ENCODE results near the gene TCF7L1. TPM values are rescaled to one million over a fixed set of nuclear protein-coding genes. Genes with fewer than 3 reads are reported as not detected.

The TCF7L1 gene
- polyA plus RNA-seq, 1 of the 3 experiments (the other 2 are of a cell fraction): 3.7 TPM

DNA sequence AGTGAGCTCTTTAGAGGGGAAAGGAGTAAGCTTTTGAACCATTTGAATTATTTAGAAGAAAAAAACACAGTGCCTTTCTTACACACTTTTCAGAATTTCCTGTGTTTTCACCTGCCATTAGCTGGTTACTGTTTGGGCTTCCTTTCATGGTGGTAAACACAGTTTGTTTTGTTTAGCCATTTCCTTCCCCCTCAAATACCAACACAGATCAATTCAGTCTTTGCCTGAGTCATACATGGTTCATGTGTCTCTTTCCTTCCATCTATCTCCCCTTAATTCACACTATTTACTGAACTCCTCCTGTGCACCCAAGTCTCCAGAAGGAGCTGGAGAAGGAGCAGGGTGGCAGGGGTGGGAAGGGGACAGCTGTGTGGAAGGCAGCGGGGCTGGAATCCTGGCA lies 45.0 kb downstream of the TCF7L1 start:
- no peaks in the 10 kb centered on the region for H3K9me2 ChIP-seq
- TF ChIP-seq YY1 (IDR thresholded peaks at IDR 0.05; ENCODE audit: low read depth): no peak
- no peak for TF ChIP-seq RCOR1 (IDR thresholded peaks at IDR 0.05; ENCODE audit: low read length)
- no peak for TF ChIP-seq SIN3A (IDR thresholded peaks at IDR 0.05; ENCODE audit: borderline replicate concordance, low read depth, low read length)
- TF ChIP-seq, protein P1, sequence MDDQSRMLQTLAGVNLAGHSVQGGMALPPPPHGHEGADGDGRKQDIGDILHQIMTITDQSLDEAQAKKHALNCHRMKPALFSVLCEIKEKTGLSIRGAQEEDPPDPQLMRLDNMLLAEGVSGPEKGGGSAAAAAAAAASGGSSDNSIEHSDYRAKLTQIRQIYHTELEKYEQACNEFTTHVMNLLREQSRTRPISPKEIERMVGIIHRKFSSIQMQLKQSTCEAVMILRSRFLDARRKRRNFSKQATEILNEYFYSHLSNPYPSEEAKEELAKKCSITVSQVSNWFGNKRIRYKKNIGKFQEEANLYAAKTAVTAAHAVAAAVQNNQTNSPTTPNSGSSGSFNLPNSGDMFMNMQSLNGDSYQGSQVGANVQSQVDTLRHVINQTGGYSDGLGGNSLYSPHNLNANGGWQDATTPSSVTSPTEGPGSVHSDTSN (IDR thresholded peaks at IDR 0.05): no peak
- no peak for TF ChIP-seq USF2 (IDR thresholded peaks at IDR 0.05; ENCODE audit: borderline replicate concordance, low read depth, low read length)
- TF ChIP-seq FOXM1 (IDR thresholded peaks at IDR 0.05; ENCODE audit: low read depth): no peak
- TF ChIP-seq, protein P2, sequence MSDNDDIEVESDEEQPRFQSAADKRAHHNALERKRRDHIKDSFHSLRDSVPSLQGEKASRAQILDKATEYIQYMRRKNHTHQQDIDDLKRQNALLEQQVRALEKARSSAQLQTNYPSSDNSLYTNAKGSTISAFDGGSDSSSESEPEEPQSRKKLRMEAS (IDR thresholded peaks at IDR 0.05; ENCODE audit: low read depth): no peak
- H4K20me1 ChIP-seq (ENCODE audit: insufficient read depth): peaks cover 16% of the 10 kb centered on the region
- no peaks in the 10 kb centered on the region for H3K79me2 ChIP-seq (ENCODE audit: insufficient read depth)
- H3K27ac ChIP-seq (ENCODE audit: low read depth in 2 of 2, low read length in 1 of 2): no peak overlapping the region
- no peaks in the 10 kb centered on the region for H3K9me3 ChIP-seq
- H3K9ac ChIP-seq: no peak overlapping the region
- CTCF ChIA-PET: interaction anchor here (1.2 to 1.4 kb wide), 2 partner anchors 18 to 107 kb away, joined by 3 read pairs; no protein-coding TSS in a partner anchor
- DNase-seq: no peak
- no peak overlapping the region for H2AFZ ChIP-seq (ENCODE audit: low read depth)
- no peak overlapping the region for H3K4me2 ChIP-seq
- no peaks in the 10 kb centered on the region for H3K36me3 ChIP-seq (replicated peaks in 1 of 2; ENCODE audit: control insufficient read depth in 1 of 2, insufficient read depth in 2 of 2, low read length in 1 of 2)
- no peak overlapping the region for H3K4me3 ChIP-seq (ENCODE audit: low read depth in 2 of 2, low read length in 1 of 2)
- no peaks in the 10 kb centered on the region for H3K27me3 ChIP-seq (ENCODE audit: insufficient read depth)
- H3F3A ChIP-seq (replicated peaks; ENCODE audit: insufficient read depth): no peaks in the 10 kb centered on the region
- 100% methylated on average over 1 of the region's 1 CpG for WGBS (ENCODE audit: low lambda C conversion rate)
- no peaks in the 10 kb centered on the region; a peak in 2 of 4 replicates for H3K4me1 ChIP-seq (ENCODE audit: control insufficient read depth in 1 of 2, insufficient read depth in 2 of 2, low read depth in 1 of 2, low read length in 1 of 2)
- POLR2A ChIA-PET: no interaction called here

GRCh38 chr2:85178980-85179411 lies 45.8 kb downstream of the TCF7L1 start:
- 93% methylated on average over 4 of the region's 5 CpGs for WGBS (ENCODE audit: low lambda C conversion rate)
- CTCF ChIA-PET: interaction anchor here (0.7 to 1.4 kb wide), 3 partner anchors 9 to 104 kb away, joined by 3 read pairs; no protein-coding TSS in a partner anchor
- no peak overlapping the region for H3K4me3 ChIP-seq (ENCODE audit: low read depth in 2 of 2, low read length in 1 of 2)
- POLR2A ChIA-PET: no interaction called here
- H3K9me3 ChIP-seq: no peaks in the 10 kb centered on the region
- H3K79me2 ChIP-seq (ENCODE audit: insufficient read depth): no peaks in the 10 kb centered on the region
- DNase-seq: no peak
- H3K4me1 ChIP-seq (ENCODE audit: control insufficient read depth in 1 of 2, insufficient read depth in 2 of 2, low read depth in 1 of 2, low read length in 1 of 2): no peaks in the 10 kb centered on the region; a peak in 2 of 4 replicates
- H3K9ac ChIP-seq: no peak overlapping the region
- no peaks in the 10 kb centered on the region for H3F3A ChIP-seq (replicated peaks; ENCODE audit: insufficient read depth)
- peaks cover 17% of the 10 kb centered on the region for H4K20me1 ChIP-seq (ENCODE audit: insufficient read depth)
- no peaks in the 10 kb centered on the region for H3K27me3 ChIP-seq (ENCODE audit: insufficient read depth)
- no peak overlapping the region for H2AFZ ChIP-seq (ENCODE audit: low read depth)
- no peaks in the 10 kb centered on the region for H3K36me3 ChIP-seq (replicated peaks in 1 of 2; ENCODE audit: control insufficient read depth in 1 of 2, insufficient read depth in 2 of 2, low read length in 1 of 2)
- no peaks in the 10 kb centered on the region for H3K9me2 ChIP-seq
- TF ChIP-seq RAD21 (IDR thresholded peaks at IDR 0.05; ENCODE audit: low read length): no peak
- no peak for TF ChIP-seq TAF1 (IDR thresholded peaks at IDR 0.05; ENCODE audit: borderline replicate concordance, low read depth, low read length)
- TF ChIP-seq SMC3 (IDR thresholded peaks at IDR 0.05; ENCODE audit: low read depth, low read length): no peak
- no peak for TF ChIP-seq FOXJ3 (CRISPR knock-in tag; IDR thresholded peaks at IDR 0.05)
- no peak for TF ChIP-seq MEF2A (IDR thresholded peaks at IDR 0.05; ENCODE audit: borderline replicate concordance, low read depth)
- no peak for TF ChIP-seq FOXM1 (IDR thresholded peaks at IDR 0.05; ENCODE audit: low read depth)
- TF ChIP-seq RXRA (IDR thresholded peaks at IDR 0.05; ENCODE audit: borderline replicate concordance, low read depth): no peak
- no peak for TF ChIP-seq TEAD4 (IDR thresholded peaks at IDR 0.05; ENCODE audit: borderline replicate concordance, insufficient read depth)
- no peak for TF ChIP-seq RCOR1 (IDR thresholded peaks at IDR 0.05; ENCODE audit: low read length)
- TF ChIP-seq USF2 (IDR thresholded peaks at IDR 0.05; ENCODE audit: borderline replicate concordance, low read depth, low read length): no peak
- TF ChIP-seq JUND (IDR thresholded peaks at IDR 0.05): no peak
- TF ChIP-seq EP300 (IDR thresholded peaks at IDR 0.05; ENCODE audit: borderline replicate concordance in 1 of 2, low read depth in 1 of 2, low read length in 1 of 2): no peak
- TF ChIP-seq ZBTB33 (IDR thresholded peaks at IDR 0.05; ENCODE audit: borderline replicate concordance, low read depth): no peak
- no peak for TF ChIP-seq RFX5 (IDR thresholded peaks at IDR 0.05; ENCODE audit: low read length)
- no peak for TF ChIP-seq POLR2AphosphoS5 (IDR thresholded peaks at IDR 0.05; ENCODE audit: low read depth, low read length)
- H3K4me2 ChIP-seq: no peak overlapping the region
- no peak overlapping the region for H3K27ac ChIP-seq (ENCODE audit: low read depth in 2 of 2, low read length in 1 of 2)

Measured in SK-N-SH (cell line).